Lower leg skin (tissue), 3 donors: ENCODE data around the gene TBC1D10B.

Source experiments
- POLR2A ChIP-seq, 2 donors: fragments of 450-650 bp; IDR thresholded peaks; one replicate each; pipeline ENCODE4 v1.6.1; 2016 to 2017; ENCODE audit warnings: antibody characterized with exemption in 2 of 2, mild to moderate bottlenecking in 1 of 2, moderate library complexity in 1 of 2
- TF ChIP-seq, protein P1 (sequence below), 3 donors: fragments of 450-650 bp; IDR thresholded peaks; one replicate each; pipeline ENCODE4 v1.5.1; 2016; ENCODE audit warnings: antibody characterized with exemption in 3 of 3, mild to moderate bottlenecking in 3 of 3, moderate library complexity in 2 of 3

DNA sequence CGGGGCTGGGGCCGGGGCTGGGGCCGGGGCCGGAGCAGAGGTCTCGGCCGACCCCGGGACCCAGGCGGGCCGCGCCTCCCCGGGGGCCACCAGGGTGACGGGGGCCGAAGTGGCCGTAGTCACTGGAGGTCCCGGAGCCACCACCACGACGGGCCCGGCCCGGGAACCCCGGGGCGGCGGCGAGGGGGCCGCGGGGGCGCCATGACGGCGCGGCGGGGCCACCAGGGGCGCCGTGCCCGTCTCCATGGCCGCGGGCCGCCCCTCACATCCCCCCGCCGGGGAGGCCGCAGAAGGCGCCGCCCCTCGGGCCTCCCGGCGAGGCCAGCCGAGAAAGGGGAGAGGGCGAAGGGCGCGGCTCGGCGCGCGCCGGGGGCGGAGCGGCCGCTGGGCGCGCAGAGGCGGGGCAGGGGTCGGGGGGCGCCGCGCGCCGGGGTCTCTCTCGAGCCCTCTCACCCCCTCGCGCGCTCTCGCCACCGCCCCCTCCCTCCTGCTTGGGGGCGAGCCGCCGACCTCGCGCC lies 297 bp downstream of the TBC1D10B start:
- TF ChIP-seq POLR2A (IDR thresholded peaks at IDR 0.05), result no peak
- TF ChIP-seq, protein P1, sequence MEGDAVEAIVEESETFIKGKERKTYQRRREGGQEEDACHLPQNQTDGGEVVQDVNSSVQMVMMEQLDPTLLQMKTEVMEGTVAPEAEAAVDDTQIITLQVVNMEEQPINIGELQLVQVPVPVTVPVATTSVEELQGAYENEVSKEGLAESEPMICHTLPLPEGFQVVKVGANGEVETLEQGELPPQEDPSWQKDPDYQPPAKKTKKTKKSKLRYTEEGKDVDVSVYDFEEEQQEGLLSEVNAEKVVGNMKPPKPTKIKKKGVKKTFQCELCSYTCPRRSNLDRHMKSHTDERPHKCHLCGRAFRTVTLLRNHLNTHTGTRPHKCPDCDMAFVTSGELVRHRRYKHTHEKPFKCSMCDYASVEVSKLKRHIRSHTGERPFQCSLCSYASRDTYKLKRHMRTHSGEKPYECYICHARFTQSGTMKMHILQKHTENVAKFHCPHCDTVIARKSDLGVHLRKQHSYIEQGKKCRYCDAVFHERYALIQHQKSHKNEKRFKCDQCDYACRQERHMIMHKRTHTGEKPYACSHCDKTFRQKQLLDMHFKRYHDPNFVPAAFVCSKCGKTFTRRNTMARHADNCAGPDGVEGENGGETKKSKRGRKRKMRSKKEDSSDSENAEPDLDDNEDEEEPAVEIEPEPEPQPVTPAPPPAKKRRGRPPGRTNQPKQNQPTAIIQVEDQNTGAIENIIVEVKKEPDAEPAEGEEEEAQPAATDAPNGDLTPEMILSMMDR (IDR thresholded peaks at IDR 0.05), result no peak
